Measurements from ENCODE around the gene CHST11.
"Not testable (repeated sequence)": the region's sequence is repeated elsewhere in the genome, so short reads cannot be mapped to it uniquely, and the experiment has no call there.

The CHST11 gene

GRCh38 chr12:104526751-104527150 lies 70.0 kb downstream of the CHST11 start:
- DNase-seq (ENCODE audit: low spot score): no peak

- not testable (repeated sequence) for DNase-seq (ENCODE audit: low spot score)
Observed at GRCh38 chr12:104527653-104528052, 70.9 kb downstream of the CHST11 start.

GRCh38 chr12:104529130-104529874 lies 72.6 kb downstream of the CHST11 start:
- no peak for DNase-seq (ENCODE audit: low spot score)

- DNase-seq (ENCODE audit: low spot score): no peak
Observed at GRCh38 chr12:104532636-104533035, 75.9 kb downstream of the CHST11 start.

GRCh38 chr12:104533134-104533533 lies 76.4 kb downstream of the CHST11 start:
- no peak for DNase-seq (ENCODE audit: low spot score)

GRCh38 chr12:104534162-104534856 lies 77.6 kb downstream of the CHST11 start:
- DNase-seq (ENCODE audit: low spot score): no peak

GRCh38 chr12:104534857-104535248 lies 78.1 kb downstream of the CHST11 start:
- no peak for DNase-seq (ENCODE audit: low spot score)

GRCh38 chr12:104535369-104535768 lies 78.6 kb downstream of the CHST11 start:
- no peak for DNase-seq (ENCODE audit: low spot score)

GRCh38 chr12:104536841-104537240 lies 80.1 kb downstream of the CHST11 start:
- DNase-seq (ENCODE audit: low spot score): no peak

GRCh38 chr12:104538056-104538455 lies 81.3 kb downstream of the CHST11 start:
- no peak for DNase-seq (ENCODE audit: low spot score)

GRCh38 chr12:104538891-104539462 lies 82.2 kb downstream of the CHST11 start:
- DNase-seq (ENCODE audit: low spot score): no peak

- no peak for DNase-seq (ENCODE audit: low spot score)
Observed at GRCh38 chr12:104544836-104545235, 88.1 kb downstream of the CHST11 start.

- no peak for DNase-seq (ENCODE audit: low spot score)
Observed at GRCh38 chr12:104546575-104546974, 89.8 kb downstream of the CHST11 start.

- no peak for DNase-seq (ENCODE audit: low spot score)
Observed at GRCh38 chr12:104547235-104547634, 90.5 kb downstream of the CHST11 start.

GRCh38 chr12:104549815-104550480 lies 93.2 kb downstream of the CHST11 start:
- no peak for DNase-seq (ENCODE audit: low spot score)

- DNase-seq (ENCODE audit: low spot score): no peak
Observed at GRCh38 chr12:104551313-104551931, 94.7 kb downstream of the CHST11 start.

GRCh38 chr12:104553421-104553820 lies 96.7 kb downstream of the CHST11 start:
- no peak for DNase-seq (ENCODE audit: low spot score)

GRCh38 chr12:104555648-104556047 lies 98.9 kb downstream of the CHST11 start:
- no peak for DNase-seq (ENCODE audit: low spot score)

GRCh38 chr12:104557488-104558195 lies 100.9 kb downstream of the CHST11 start:
- DNase-seq (ENCODE audit: low spot score): no peak

GRCh38 chr12:104560881-104561280 lies 104.1 kb downstream of the CHST11 start:
- DNase-seq (ENCODE audit: low spot score): no peak

- no peak for DNase-seq (ENCODE audit: low spot score)
Observed at GRCh38 chr12:104562763-104563162, 106.0 kb downstream of the CHST11 start.

- DNase-seq (ENCODE audit: low spot score): not testable (repeated sequence)
Observed at GRCh38 chr12:104564662-104565061, 107.9 kb downstream of the CHST11 start.

Measured in CD4-positive, alpha-beta T cell treated with Interleukin-15 for 4 hours (primary cell).